Transverse colon (tissue), 3 donors: Measurements from ENCODE around the gene CDK10.

Experiments
- CTCF ChIP-seq, 5 experiments: fragments of 200-600 bp in 3 of 5; fragments of 450-650 bp in 2 of 5; sonication (generic) in 3 of 5; IDR thresholded peaks; 1 replicate in 2 of 5; 2 replicates in 3 of 5; pipeline ENCODE4 v1.5.1; 2016 to 2017; ENCODE audit warnings: antibody characterized with exemption in 5 of 5, inconsistent platforms in 3 of 5, mild to moderate bottlenecking in 2 of 5, moderate library complexity in 1 of 5
- EP300 ChIP-seq: sonication (generic); formaldehyde crosslinking; IDR thresholded peaks from one replicate; pipeline ENCODE4 v1.6.1; 2017; ENCODE audit warnings: antibody characterized with exemption, low read depth
- POLR2A ChIP-seq: fragments of 450-650 bp; IDR thresholded peaks from one replicate; pipeline ENCODE4 v1.6.1; 2016; ENCODE audit warnings: antibody characterized with exemption, mild to moderate bottlenecking, moderate library complexity

GRCh38 chr16:89727406-89728120 lies 41.1 kb downstream of the CDK10 start:
- TF ChIP-seq POLR2A (no peak), CTCF (IDR thresholded peaks at IDR 0.05) (no peak), EP300 (no peak)
